Smooth muscle cell of the coronary artery (primary cell): ENCODE measurements around the gene COX18. TPM values are rescaled to one million over a fixed set of nuclear protein-coding genes. Genes with fewer than 3 reads are reported as not detected.

Source experiments
- total RNA-seq: library from RNA; depleted of rRNA; stranded (reverse); fragments of >200 nt; gene quantifications from 2 replicates; pipeline ENCODE4 v1.2.3, GENCODE V29; 2014; ENCODE audit warnings: low replicate concordance

The COX18 gene, protein sequence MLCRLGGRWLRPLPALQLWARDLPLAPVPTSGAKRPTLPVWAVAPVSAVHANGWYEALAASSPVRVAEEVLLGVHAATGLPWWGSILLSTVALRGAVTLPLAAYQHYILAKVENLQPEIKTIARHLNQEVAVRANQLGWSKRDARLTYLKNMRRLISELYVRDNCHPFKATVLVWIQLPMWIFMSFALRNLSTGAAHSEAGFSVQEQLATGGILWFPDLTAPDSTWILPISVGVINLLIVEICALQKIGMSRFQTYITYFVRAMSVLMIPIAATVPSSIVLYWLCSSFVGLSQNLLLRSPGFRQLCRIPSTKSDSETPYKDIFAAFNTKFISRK
- 4.1 and 19.6 TPM in 2 replicates for total RNA-seq

DNA sequence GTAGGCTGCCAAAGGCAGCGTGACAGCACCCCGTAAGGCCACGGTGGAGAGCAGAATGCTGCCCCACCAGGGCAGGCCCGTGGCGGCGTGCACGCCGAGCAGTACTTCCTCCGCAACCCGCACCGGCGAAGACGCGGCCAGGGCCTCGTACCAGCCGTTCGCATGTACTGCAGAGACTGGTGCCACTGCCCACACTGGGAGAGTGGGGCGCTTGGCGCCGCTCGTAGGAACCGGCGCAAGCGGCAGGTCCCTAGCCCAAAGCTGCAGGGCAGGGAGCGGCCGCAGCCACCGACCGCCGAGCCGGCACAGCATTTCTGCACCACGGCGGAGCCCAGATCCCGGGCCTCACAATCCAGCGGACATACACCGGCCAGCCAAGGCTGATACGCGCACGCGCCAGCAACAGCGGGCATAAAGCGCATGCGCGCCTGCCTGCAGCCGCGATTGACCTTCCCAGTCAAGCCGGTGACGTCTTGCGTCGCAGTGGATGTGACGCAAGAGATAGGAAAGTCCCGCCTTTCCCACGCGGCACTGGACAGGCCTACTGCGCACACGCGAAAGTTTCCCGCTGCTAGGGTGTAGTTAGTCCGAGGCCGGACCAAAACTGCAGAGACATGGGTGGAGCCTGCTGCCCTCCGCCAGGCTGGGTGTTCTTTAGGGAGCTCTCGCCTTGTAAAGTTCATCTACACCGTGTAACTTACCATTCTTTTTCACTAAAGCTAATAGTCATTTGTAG lies at the start of gene COX18:
TSS of gene COX18 (minus strand) at position 379 of the 736 bp plus-strand sequence. CDS start at position 312, 67 bp downstream.

Other genes starting within 250 kb of the COX18 start
- gene ANKRD17, start 189.1 kb upstream of the COX18 start, total RNA-seq: 39.7 and 44.2 TPM in 2 replicates